GM23338 (cell line): ENCODE data around the gene SMARCA2. TPM values are rescaled to one million over a fixed set of nuclear protein-coding genes. Genes with fewer than 3 reads are reported as not detected.

Source experiments
- ATAC-seq: fragments of 200-7000 bp; cut with Tn5 transposase; 3 replicates; pipeline ENCODE4 v1.9.1; 2020
- DNase-seq: peaks from one replicate; pipeline ENCODE4 v3.0.0-alpha.2; 2015; ENCODE audit warnings: low spot score
- H2AFZ ChIP-seq: fragments of 200-600 bp; sonication (generic); 2 replicates; pipeline ENCODE4 v1.8.0; 2016; ENCODE audit warnings: antibody characterized with exemption, mild to moderate bottlenecking, moderate library complexity
- H3F3A ChIP-seq: fragments of 200-600 bp; sonication (generic); replicated peaks from 2 replicates; pipeline ENCODE4 v1.8.0; 2017; ENCODE audit warnings: antibody characterized with exemption, mixed run types, low read depth
- H3K27ac ChIP-seq: fragments of 200-600 bp; sonication (generic); 2 replicates; pipeline ENCODE4 v1.6.1; 2016; ENCODE audit warnings: low read depth
- H3K27me3 ChIP-seq: fragments of 200-600 bp; sonication (generic); 2 replicates; pipeline ENCODE4 v1.8.0; 2016; ENCODE audit warnings: mild to moderate bottlenecking, mixed run types, moderate library complexity; ENCODE audit not compliant: insufficient read depth
- H3K36me3 ChIP-seq: fragments of 200-600 bp; sonication (generic); 2 replicates; pipeline ENCODE4 v1.8.0; 2016; ENCODE audit warnings: mild to moderate bottlenecking; ENCODE audit not compliant: insufficient read depth
- H3K4me1 ChIP-seq: fragments of 200-600 bp; sonication (generic); 2 replicates; pipeline ENCODE4 v1.8.0; 2016; ENCODE audit warnings: mild to moderate bottlenecking, moderate library complexity; ENCODE audit not compliant: insufficient read depth
- H3K4me2 ChIP-seq: fragments of 200-600 bp; sonication (generic); 2 replicates; pipeline ENCODE4 v1.7.1; 2017; ENCODE audit warnings: mixed run types
- H3K4me3 ChIP-seq: fragments of 200-600 bp; sonication (generic); 2 replicates; pipeline ENCODE4 v1.6.1; 2016; ENCODE audit warnings: mixed run types
- H3K79me2 ChIP-seq: fragments of 200-600 bp; sonication (generic); replicated peaks from 2 replicates; pipeline ENCODE4 v1.8.0; 2017; ENCODE audit warnings: mild to moderate bottlenecking; ENCODE audit not compliant: insufficient read depth
- H3K9me2 ChIP-seq: fragments of 200-600 bp; sonication (generic); 2 replicates; pipeline ENCODE4 v1.8.0; 2017; ENCODE audit not compliant: insufficient read depth
- H4K20me1 ChIP-seq: fragments of 200-600 bp; sonication (generic); replicated peaks from 2 replicates; pipeline ENCODE4 v1.8.0; 2017; ENCODE audit warnings: mild to moderate bottlenecking; ENCODE audit not compliant: insufficient read depth
- H3K27ac Mint-ChIP-seq: 2 replicates; pipeline ENCODE4 v1.8.0; 2020; ENCODE audit warnings: inconsistent platforms, mild to moderate bottlenecking, moderate library complexity, mixed read lengths
- H3K27me3 Mint-ChIP-seq: 3 replicates; pipeline ENCODE4 v1.8.0; 2022; ENCODE audit warnings: low read depth, mild to moderate bottlenecking, moderate library complexity, mixed read lengths, inconsistent platforms; ENCODE audit not compliant: insufficient read depth, poor library complexity
- H3K36me3 Mint-ChIP-seq: 3 replicates; pipeline ENCODE4 v1.8.0; 2021; ENCODE audit warnings: low read depth, mild to moderate bottlenecking, inconsistent platforms, moderate library complexity, mixed read lengths
- H3K4me1 Mint-ChIP-seq: 3 replicates; pipeline ENCODE4 v1.8.0; 2020; ENCODE audit warnings: mild to moderate bottlenecking, inconsistent platforms, mixed read lengths
- H3K4me3 Mint-ChIP-seq: 3 replicates; pipeline ENCODE4 v1.8.0; 2021; ENCODE audit warnings: moderate library complexity, mild to moderate bottlenecking, inconsistent platforms, mixed read lengths
- H3K9me3 Mint-ChIP-seq: 3 replicates; pipeline ENCODE4 v1.8.0; 2020; ENCODE audit warnings: moderate library complexity, mild to moderate bottlenecking, inconsistent platforms, mixed read lengths
- CTCF ChIP-seq, 2 experiments: fragments of 200-600 bp in 1 of 2; sonication (generic) in 1 of 2; conservative IDR thresholded peaks; 2 replicates each; pipeline versions ENCODE4 v1.5.1 to v1.6.1; 2016 to 2017; ENCODE audit warnings: antibody characterized with exemption in 2 of 2, low read depth in 2 of 2, mild to moderate bottlenecking in 2 of 2, moderate library complexity in 1 of 2
- ETS1 ChIP-seq: IDR thresholded peaks from 2 replicates; pipeline ENCODE4 v1.6.1; 2016; ENCODE audit warnings: antibody characterized with exemption
- EZH2 ChIP-seq: fragments of 200-600 bp; sonication (generic); IDR thresholded peaks from one replicate; pipeline ENCODE4 v1.8.0; 2017; ENCODE audit warnings: antibody characterized with exemption, mild to moderate bottlenecking, low read depth; ENCODE audit not compliant: unreplicated experiment
- EZH2phosphoT487 ChIP-seq: fragments of 200-600 bp; sonication (generic); IDR thresholded peaks from one replicate; pipeline ENCODE4 v1.8.1; 2018; ENCODE audit warnings: antibody characterized with exemption; ENCODE audit not compliant: unreplicated experiment
- JUNB ChIP-seq: IDR thresholded peaks from one replicate; pipeline ENCODE4 v1.6.1; 2016; ENCODE audit warnings: antibody characterized with exemption; ENCODE audit not compliant: unreplicated experiment
- NANOG ChIP-seq: IDR thresholded peaks from 2 replicates; pipeline ENCODE4 v1.6.1; 2016; ENCODE audit warnings: antibody characterized with exemption, borderline replicate concordance
- POLR2AphosphoS5 ChIP-seq: IDR thresholded peaks from 2 replicates; pipeline ENCODE4 v1.6.1; 2016; ENCODE audit warnings: antibody characterized with exemption, low read depth
- REST ChIP-seq: IDR thresholded peaks from one replicate; pipeline ENCODE4 v1.6.1; 2018; ENCODE audit warnings: antibody characterized with exemption; ENCODE audit not compliant: unreplicated experiment
- STAT1 ChIP-seq: IDR thresholded peaks from one replicate; pipeline ENCODE4 v1.6.1; 2016; ENCODE audit warnings: antibody characterized with exemption; ENCODE audit not compliant: unreplicated experiment
- ZNF114 ChIP-seq: fragments of 250-450 bp; sonication (Bioruptor Pico); IDR thresholded peaks from 2 replicates; pipeline ENCODE4 v1.5.0; 2020; ENCODE audit warnings: mild to moderate bottlenecking, moderate library complexity
- polyA plus RNA-seq: library from polyadenylated mRNA; unstranded; fragments of >200 nt; fragmentation: Nextera tagmentation; extraction: Ambion mirVana; gene quantifications from 2 replicates; pipeline ENCODE4 v1.2.1, GENCODE V29; 2016
- total RNA-seq: library from RNA; depleted of rRNA; stranded (reverse); fragments of >200 nt; shearing (Covaris generic); gene quantifications from 2 replicates; pipeline ENCODE4 v1.2.3, GENCODE V29; 2014

Gene SMARCA2
- total and polyA plus RNA-seq, 2 experiments from 2014 or later, result 21.7 to 21.9 TPM

GRCh38 chr9:2028888-2029287 lies 13.7 kb downstream of the SMARCA2 start (continued):
- TF ChIP-seq ETS1 (no peak), ZNF114 (no peak), POLR2AphosphoS5 (no peak), NANOG (no peak)

GRCh38 chr9:2029666-2030170 lies 14.6 kb downstream of the SMARCA2 start:
- no peak for ATAC-seq
- no peak for DNase-seq
- Mint-ChIP-seq H3K4me3 (no peak overlapping the region), H3K9me3 (no peaks in the 10 kb centered on the region), H3K27ac (no peak overlapping the region), H3K36me3 (no peaks in the 10 kb centered on the region), H3K4me1 (peaks cover 19% of the 10 kb centered on the region), H3K27me3 (no peaks in the 10 kb centered on the region)
- no peak overlapping the region for H3K27ac ChIP-seq
- no peak overlapping the region for H3K4me2 ChIP-seq
- no peaks in the 10 kb centered on the region for H3K36me3 ChIP-seq
- no peak for TF ChIP-seq EZH2
- TF ChIP-seq ETS1, result no peak
- TF ChIP-seq CTCF (conservative IDR thresholded peaks at IDR 0.05; ENCODE audit: low read depth in 2 of 2), result no peak
- no peak for TF ChIP-seq NANOG
- H3F3A ChIP-seq, result no peaks in the 10 kb centered on the region
- H4K20me1 ChIP-seq, result no peaks in the 10 kb centered on the region
- H3K9me2 ChIP-seq, result no peaks in the 10 kb centered on the region
- no peak overlapping the region for H2AFZ ChIP-seq
- H3K4me3 ChIP-seq, result no peak overlapping the region
- H3K79me2 ChIP-seq, result peaks cover 9% of the 10 kb centered on the region; the same call in 1 of the 2 replicates
- H3K4me1 ChIP-seq, result peaks cover 10% of the 10 kb centered on the region
- no peaks in the 10 kb centered on the region for H3K27me3 ChIP-seq

- Histone ChIP-seq H3K27me3 (no peaks in the 10 kb centered on the region), H2AFZ (no peak overlapping the region), H3K79me2 (no peaks in the 10 kb centered on the region; the same call in 1 of the 2 replicates), H3K27ac (no peak overlapping the region), H4K20me1 (no peaks in the 10 kb centered on the region), H3K4me2 (no peak overlapping the region), H3K9me2 (no peaks in the 10 kb centered on the region), H3K36me3 (no peaks in the 10 kb centered on the region), H3K4me1 (no peaks in the 10 kb centered on the region), H3K4me3 (no peak overlapping the region), H3F3A (no peaks in the 10 kb centered on the region)
- Mint-ChIP-seq H3K9me3 (no peaks in the 10 kb centered on the region), H3K27ac (no peak overlapping the region), H3K36me3 (no peaks in the 10 kb centered on the region), H3K4me1 (peaks cover 7% of the 10 kb centered on the region), H3K4me3 (no peak overlapping the region), H3K27me3 (no peaks in the 10 kb centered on the region)
- ATAC-seq (no peak), DNase-seq (no peak)
- TF ChIP-seq POLR2AphosphoS5 (no peak), NANOG (no peak), CTCF (conservative IDR thresholded peaks at IDR 0.05; ENCODE audit: low read depth in 2 of 2) (no peak), ZNF114 (no peak), ETS1 (no peak), JUNB (no peak), EZH2phosphoT487 (no peak), REST (no peak), STAT1 (no peak)
These were observed 17.1 kb downstream of the SMARCA2 start for GRCh38 chr9:2032234-2032633.
